GM19240 (cell line): ENCODE measurements around the gene CACNA1A.

Experiments used
- DNase-seq: peaks from one replicate; pipeline ENCODE4 v3.0.0; 2011; ENCODE audit warnings: low spot score; ENCODE audit not compliant: insufficient read length

Gene CACNA1A

DNA sequence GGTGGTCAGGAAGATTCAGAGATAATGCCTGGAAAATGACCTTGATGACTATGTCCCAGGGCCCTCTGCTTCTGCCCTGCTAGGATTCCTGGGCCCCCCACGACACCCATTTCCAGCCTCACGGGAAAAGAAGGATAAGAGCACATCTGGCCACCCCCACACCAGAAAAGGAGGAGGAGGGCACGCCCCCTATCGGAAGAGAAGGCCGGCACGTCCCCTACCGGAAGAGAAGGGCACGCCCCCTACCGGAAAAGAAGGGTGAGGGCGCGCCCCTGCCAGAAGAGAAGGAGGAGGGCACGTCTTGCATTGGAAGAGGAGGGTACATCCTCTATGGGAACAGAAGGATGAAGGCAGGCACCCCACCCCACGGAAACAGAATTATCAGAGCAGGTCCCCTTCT, 271.8 kb downstream of the CACNA1A start:
- DNase-seq = peak; percentile 79

DNA sequence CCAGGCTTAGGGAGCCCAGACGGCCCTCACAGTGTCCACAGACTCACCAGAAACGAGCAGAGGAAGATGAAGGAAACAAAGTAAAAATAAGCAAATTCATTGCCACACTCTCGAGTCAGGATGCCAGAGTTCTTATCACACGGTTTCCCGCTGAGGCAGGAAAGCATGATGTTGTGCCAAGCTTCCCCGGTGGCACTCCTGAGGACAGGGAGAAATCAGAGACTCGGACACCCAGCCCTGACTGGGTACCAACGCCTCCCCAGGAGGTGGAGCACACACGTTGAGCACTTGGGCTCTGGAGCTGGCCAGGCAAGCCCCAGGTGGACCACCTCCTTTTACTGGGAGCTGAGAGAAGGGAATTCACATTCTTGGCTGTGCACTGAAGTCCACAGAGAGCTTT, 274.6 kb downstream of the CACNA1A start:
- no peak for DNase-seq

DNA sequence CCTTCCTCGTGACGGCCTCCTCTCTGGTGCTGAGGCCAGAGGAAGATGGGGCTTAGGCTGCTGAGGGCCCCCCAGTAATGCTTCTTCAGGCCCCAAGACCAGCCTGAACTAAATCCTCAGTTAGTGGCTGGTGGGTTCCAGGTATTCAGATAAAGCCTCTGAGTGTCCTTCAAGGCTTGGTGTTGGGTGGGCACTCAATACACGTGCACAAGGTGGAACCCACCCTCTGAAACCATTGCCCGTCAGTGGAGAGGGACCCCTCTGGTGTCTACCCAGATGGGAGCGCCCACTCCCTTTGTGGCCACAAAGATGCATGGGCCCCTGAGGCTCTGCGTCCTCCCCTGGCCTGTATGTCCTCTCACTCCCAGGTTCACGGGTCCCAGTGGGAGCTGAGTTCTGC, 277.0 kb downstream of the CACNA1A start:
- DNase-seq = no peak

DNA sequence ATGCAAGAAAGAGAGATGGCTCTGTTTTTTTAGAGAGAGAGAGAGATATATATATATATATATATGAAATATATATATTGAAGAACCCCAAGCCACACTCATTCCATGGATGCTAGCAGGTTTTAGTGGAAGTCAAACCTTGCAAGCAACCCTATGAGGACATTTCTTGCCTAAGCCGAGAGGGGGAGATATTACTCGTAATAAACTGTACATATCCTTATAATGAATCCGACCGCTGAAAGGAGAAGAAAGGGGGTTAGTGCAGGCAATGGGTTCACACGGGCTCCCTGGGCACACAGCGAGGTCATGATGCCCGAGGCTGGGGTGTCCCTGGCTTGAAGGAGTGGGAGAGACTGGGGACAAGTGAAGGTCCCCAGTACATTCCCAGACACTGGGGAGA, 277.7 kb downstream of the CACNA1A start:
- no peak for DNase-seq

DNA sequence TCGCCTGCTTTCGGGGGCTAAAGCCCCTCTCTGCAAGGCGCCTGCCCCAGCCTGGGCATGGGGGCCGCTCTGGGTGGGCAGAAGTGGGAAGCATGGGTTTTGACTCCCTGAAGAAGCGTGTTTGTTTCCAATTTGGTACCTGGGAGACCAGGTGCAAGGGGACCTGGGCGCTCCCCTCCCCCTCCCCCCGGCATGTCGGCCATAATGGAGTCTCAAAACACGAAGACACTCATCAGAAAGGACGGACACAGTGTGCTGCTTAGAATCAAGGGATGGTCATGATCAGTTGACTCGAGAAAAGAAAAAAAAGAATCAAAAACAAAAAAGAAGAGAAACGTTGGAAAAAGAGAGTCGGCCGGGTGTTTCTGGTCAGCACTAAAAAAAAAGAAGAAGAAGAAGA, 279.3 kb downstream of the CACNA1A start:
- no peak for DNase-seq

DNA sequence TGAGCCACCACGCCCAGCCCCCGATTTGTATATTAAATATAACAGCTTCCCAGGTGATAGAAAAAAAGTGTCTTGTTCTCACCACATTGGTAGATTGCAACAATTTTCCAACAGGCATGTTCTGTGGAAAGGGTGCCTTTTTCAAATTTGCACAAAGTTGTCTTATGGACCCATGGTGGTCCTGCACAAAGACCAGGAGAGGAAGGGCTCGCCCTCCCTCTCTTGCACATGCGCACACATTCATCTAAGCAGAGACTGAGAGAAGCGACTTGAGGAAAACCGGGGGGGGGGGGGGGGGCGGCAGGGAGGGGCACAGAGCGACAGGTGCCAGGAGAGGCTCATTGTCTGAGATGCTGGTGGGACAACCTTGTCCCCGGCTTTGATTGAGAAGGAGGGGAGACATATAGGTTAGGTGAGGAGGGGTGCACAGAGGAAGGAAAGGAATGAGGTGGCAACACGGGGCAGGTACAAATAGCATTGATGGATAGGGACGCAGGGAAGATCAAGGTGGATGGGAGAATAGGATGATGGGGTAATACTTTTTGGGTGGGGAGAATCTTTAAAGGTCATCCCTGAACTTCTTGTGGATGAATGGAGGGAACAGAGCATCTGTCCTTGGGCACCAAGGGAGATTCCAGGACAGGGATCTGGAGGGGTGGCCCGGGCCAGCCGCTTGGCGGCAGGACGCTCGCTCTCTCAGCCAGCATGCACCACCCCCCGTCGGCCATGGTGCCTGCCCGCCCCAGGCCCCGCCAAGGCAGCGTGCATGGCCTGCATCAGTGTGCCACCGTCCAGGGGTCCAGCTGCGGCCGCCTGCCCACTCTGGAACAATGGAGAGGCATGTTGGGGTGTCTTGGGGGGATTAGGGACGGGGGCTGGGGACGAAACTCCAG, 280.1 kb downstream of the CACNA1A start:
- no peak for DNase-seq

DNA sequence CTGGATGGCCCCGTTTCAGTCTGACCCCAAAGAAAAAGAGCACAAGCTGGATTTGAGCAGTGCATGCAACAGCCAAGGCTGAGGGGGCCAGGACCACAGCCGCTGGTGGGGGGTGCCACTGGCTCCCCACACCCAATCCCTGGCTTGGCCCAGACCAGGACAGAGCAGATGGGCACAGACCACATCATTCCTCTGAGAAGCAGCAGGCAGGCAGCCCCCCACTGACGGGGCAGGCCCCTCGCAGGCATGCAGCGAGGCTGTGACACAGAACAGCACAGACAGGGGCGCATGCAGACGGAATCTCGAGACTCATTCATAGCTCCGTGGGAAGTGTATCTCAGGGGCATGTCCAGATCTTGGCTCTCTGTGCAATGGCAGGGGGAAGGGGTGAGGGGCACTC, 281.2 kb downstream of the CACNA1A start:
- DNase-seq = no peak

DNA sequence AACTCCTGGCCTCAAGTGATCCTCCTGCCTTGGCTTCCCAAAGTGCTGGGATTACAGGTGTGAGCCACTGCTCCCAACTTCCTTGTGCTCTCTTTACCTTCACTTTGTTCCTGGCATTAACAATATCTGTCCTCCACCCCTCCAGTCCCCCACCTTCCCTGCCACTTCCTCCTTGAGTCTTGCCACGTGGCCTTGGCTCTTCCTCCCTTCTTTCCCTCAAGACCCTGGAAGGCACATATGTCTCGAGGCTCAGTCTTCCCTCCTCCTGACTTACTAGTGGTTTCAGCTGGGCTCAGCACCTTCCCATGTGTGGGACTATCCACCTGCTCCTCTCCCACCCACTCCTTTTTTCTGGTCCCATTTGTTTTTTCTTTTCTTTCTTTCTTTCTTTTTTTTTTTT, 285.4 kb downstream of the CACNA1A start:
- no peak for DNase-seq

DNA sequence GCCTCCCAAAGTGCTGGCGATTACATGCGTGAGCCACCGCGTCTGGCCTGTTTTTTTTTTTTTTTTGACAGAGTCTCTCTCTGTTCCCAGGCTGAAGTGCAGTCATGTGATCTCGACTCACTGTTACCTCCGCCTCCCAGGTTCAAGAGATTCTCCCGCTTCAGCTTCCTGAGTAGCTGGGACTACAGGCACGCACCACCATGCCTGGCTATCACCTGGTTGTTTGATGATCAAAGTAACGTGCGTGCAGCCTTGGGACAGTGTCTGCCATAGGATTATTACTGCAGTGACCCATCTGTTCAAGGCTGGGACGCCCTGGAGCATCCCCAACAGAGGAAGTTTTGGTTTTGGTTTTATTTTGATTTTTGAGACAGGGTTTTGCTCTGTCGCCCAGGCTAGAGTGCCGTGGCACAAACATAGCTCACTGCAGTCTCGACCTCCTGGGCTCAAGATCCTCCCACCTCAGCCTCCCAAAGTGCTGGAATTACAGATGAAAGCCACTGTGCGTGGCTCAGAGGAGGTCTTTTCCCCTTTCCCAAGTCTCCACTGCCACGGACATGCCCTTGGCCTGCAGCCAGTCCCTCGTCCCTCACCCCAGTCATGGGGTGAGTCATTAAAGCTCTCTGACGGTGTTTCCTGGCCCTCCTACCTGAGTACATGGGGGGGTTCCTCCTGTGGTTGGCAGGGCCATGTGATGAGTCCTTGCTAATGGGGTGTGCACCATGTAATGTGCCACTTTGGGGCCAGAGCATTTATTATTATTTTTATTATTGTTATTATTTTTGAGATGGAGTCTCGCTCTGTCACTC, 290.5 kb downstream of the CACNA1A start:
- DNase-seq = no peak

DNA sequence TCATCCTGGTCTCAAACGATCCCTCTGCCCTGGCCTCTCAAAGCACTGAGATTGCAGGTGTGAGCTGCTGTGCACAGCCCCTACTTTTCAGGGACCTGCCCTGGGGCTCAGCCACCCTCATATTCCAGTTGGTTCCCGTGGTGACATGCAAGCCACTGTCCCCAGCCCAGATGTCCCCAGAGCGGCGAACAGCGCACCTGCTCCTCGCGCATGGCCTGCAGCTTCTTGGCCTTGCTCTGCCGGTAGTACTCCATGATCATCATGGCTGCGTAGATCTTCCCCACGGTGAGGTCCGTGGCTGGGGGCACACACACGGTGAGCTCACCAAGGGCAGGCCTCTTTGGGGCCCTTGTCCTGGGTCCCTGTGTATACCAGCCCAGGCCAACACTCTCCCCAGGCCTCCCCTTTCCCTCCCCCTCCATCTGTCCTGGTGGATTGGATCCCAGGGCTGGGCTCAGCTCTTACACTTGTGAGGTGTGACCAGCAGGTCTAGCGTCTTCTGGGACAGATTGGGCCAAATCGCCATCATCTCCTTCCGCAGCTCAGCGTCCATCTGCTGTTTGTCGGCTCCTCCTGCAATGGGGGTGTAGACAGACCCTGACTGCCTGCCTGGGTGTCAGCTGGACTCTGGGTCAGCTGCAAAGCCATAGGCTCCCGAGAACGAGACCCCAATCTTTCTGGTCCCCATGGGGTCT, 292.1 kb downstream of the CACNA1A start:
- DNase-seq = no peak

DNA sequence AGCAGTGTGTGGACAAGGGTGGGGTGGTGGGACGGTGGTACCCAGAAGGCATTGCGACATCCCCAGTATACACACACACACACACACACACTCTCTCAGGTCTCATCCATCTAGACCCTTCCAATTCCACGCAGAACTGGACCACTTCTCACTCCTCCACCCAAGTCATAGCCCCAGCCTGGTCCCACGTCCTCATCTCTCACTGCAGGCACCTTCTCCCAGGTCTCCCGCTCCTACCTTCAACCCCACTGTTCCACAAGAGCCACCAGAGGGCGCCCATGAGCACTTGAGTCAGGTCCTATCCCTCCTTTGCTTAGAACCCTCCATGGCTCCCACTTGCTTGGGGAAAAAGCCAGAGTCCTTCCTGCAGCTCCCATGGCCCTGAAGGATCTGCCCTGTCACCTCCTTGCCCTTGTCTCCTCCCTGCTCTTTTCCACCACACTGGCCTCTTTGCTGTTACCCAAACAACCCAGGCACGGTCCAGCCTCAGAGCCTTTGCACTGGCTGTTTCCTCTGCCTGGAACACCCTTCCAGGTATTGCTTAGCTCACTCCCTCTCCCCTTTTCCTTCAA, 293.4 kb downstream of the CACNA1A start:
- DNase-seq = no peak

DNA sequence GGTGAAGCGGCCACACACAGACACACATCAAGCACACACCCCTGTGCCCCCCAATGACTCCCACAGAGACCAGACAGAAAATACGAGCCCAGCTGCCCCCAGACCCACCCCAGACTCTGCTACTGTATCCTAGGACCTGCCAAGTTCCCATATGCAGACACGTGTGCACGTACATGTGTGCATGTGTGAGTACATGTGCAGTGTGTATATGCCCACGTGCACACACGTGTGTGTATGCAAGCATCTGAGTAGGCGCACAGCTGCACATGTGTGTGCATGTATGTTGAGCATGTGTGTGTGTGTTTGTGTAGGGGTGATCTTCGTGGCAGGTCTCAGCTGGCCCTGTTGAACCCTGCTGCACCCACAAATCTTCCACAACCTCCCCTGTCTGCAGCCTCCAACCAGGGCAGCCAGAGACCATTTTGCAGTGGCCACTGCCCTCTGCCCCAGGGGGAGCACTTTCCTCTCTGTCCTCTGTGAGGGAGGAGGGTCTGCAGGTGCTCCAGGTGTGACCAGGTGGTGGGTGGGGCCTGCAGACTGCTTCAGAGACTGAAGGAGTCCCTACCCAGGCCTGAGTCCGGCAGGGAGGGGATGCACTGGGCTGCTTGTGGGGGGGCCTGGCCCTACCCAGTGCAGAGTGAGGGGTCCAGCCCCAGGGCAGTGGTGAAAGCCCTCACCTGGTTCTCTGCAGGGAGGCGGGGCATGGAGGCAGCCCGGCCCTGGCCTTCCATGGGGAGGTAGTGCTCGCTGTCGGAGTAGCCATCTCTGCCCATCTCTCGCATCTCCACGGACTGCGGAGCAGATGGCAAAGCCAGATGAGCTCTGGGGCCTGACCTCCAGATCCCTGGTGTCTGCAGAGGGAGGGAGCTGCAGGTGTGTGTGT, 294.6 kb downstream of the CACNA1A start:
- DNase-seq = no peak

DNA sequence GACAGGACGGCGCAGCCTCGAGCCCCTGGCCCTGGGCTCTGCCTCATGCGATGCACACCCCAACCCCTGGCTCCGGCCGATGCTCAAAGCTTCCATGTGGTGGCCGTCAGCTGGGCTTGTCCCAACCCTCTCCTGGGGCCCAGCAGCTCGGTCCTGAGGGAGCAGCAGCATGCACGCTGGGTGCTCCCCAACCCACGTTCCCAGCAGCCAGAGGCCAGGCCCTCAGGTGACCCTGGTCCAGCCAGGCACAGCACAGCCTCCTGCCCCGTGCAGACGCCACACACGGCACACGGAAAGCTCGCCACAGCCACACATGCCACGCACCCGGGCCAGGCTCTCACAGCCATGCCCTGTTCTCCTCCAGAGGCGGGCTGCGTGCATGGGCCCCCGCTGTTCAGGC, 295.3 kb downstream of the CACNA1A start:
- DNase-seq = no peak

DNA sequence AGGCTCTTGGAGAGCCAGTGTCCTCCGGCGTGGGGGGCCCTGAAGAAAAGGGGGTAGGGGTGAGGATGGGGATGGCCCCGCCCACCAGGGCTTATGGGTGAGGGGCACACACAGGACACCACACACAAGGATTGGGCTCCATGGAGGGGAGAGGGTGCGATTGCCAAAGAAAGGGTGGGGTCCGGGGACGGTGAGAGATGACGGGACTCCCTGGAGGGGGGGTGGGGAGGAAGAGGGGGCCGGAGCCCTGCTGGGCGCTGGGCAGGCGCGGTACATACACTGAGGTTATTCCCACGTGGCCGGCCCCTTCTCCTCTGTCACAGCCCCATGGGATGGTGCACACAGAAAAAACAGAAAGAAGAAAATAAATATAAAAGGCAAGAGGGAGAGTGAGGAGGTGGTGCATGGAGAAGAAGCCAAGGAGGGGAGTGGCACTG, 295.9 kb downstream of the CACNA1A start:
- no peak for DNase-seq

DNA sequence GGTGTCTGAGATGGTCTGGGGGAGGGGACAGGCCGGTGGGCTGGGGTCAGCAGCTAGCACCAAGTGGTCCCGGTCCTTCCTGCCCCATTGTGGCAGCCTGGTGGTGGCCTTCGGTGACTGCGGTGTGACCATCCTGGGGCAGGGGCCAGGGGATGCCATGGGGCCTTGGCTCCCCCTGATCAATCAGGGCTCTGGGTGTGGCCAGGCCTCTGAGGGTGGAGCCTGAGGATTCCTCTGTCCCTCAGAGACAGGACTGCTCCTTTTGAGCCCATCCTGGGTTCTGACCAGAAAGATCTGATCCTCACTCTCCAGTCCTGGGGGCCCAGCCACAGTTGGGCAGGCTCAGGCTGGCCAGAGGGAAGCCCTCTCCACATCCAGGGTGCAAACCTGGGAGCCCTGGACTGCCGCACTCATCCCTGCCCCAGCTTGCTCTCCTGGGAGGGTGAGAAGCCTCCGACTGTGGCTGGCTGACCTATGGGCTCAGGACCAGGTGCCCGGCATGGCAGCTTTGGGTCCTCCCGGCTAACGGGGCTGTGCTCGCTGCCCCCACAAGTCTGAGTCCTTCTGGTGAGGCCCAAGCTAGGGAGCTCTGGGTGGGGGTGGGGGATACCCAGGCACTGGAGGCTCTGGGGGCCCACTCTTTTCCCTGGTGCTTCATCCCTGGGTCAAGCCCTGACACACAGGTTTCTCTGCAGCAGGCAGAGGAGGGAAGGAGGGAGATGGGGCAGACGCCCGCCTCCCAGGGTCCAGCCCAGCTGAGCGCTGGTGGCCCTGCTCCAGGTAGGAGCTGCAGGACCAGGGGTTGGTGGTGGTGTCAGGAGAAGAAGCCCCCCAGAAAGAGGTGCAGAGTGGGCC, 296.6 kb downstream of the CACNA1A start:
- no peak for DNase-seq

DNA sequence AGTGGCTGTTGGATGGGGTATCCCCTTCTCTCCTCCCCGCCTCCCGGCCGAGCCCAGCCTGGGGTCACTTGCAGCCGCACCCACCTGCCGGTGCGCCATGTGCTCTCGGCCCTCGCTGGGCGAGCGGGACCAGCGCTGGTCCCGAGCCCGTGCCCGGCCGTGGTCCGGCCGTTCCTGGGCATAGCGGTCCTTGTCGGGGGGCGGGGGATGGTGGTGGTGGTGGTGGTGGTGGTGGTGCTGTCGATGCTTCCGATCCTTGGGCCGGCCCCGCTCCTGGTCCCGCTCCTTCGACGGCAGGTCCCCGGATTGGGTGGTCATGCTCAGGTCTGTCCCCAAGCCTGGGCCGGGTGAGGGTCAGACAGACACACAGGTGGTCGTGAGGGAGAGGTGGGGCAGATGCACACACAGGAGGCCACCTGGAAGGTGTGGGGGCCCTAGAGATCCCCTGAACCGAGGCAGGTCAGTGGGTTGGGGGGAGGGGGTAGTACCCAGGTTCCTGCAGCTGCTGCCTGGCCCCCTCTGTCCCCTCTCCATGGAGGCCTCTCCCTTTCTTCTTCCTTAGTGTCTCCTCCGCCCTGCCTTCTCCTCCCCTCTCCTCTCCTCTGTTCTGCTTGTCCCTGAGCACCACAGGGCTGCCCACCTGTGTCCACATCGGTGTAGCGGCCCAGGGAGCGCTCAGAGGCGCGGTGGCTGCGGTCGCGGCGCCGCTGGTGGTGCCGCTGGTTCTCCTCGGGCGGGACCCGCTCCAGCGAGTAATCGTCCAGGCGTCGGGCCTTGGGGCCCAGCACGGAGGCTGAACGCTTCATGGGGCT, 297.4 kb downstream of the CACNA1A start:
- DNase-seq = peak; percentile 48

DNA sequence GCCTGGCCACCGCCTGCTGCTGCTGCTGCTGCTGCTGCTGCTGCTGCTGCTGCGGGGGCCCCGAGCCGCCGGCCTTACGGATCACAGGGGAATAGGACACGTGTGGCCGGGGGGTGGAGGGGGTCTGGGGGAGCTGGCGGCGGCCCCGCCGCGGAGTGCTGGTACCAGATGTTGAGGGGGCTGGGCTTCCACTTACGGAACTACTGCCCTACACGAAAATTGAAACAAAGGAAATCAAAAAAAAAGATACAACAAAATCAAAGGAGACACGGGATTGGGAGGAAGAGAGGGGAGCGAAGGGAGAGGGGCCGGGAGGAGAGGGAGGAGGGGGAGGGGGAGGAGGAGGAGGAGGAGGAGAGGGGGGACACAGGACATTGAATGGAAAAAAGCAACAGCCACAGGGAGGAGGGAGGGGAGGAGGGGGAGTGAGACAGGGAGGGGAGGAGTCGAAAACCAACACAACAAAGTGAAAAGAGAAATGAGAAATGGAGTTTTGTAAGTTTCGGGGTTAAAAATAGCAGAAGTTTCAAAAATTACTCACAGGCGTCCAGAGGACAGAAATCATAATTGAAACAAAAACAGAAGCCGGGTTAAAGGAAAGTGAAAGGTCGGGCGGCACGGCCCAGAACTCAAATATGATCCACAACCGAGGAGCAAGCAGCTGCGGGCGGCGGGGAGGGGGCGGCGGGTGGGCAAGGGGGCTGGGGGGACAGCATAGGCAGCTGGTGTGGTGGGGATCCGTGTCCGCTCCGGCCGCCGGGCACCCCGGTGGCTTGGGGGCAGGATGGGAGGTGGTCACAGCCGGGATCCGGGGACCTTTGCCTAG, 298.2 kb downstream of the CACNA1A start:
- peak; percentile 92 for DNase-seq
